GM18511 (cell line): ENCODE data around the gene MPZL1.

Experiments
- ATAC-seq: cut with Tn5 transposase; IDR thresholded peaks from one replicate; pipeline ENCODE4 v1.9.1; 2021; ENCODE audit warnings: mild to moderate bottlenecking, moderate library complexity; ENCODE audit not compliant: unreplicated experiment

The MPZL1 gene

GRCh38 chr1:167695147-167695546 is 26.6 kb upstream of the MPZL1 start:
- no peak for ATAC-seq

- ATAC-seq: no peak
Measured at GRCh38 chr1:167695756-167696561, 25.8 kb upstream of the MPZL1 start.

GRCh38 chr1:167697667-167698141 is 24.1 kb upstream of the MPZL1 start:
- no peak for ATAC-seq

- ATAC-seq: no peak
Measured at GRCh38 chr1:167698313-167698712, 23.5 kb upstream of the MPZL1 start.

- ATAC-seq: no peak
Measured at GRCh38 chr1:167701510-167701909, 20.3 kb upstream of the MPZL1 start.

GRCh38 chr1:167703557-167703956 is 18.2 kb upstream of the MPZL1 start:
- no peak for ATAC-seq

- ATAC-seq: no peak
Measured at GRCh38 chr1:167704715-167705114, 17.1 kb upstream of the MPZL1 start.

- ATAC-seq: no peak
Measured at GRCh38 chr1:167705250-167705649, 16.5 kb upstream of the MPZL1 start.

- no peak for ATAC-seq
Measured at GRCh38 chr1:167706363-167706762, 15.4 kb upstream of the MPZL1 start.

GRCh38 chr1:167706931-167707877 is 14.6 kb upstream of the MPZL1 start:
- peak; percentile 54 for ATAC-seq

- ATAC-seq: no peak
Measured at GRCh38 chr1:167707942-167708341, 13.8 kb upstream of the MPZL1 start.

- ATAC-seq: peak; percentile 46
Measured at GRCh38 chr1:167708940-167709389, 12.8 kb upstream of the MPZL1 start.

- ATAC-seq: no peak
Measured at GRCh38 chr1:167710836-167711235, 10.9 kb upstream of the MPZL1 start.

GRCh38 chr1:167711797-167712196 is 10.0 kb upstream of the MPZL1 start:
- ATAC-seq: no peak

GRCh38 chr1:167713330-167714081 is 8.3 kb upstream of the MPZL1 start:
- no peak for ATAC-seq

- ATAC-seq: peak; percentile 54
Measured at GRCh38 chr1:167714098-167714438, 7.7 kb upstream of the MPZL1 start.

- ATAC-seq: peak; percentile 60
Measured at GRCh38 chr1:167714439-167715156, 7.2 kb upstream of the MPZL1 start.

GRCh38 chr1:167715157-167715999 is 6.4 kb upstream of the MPZL1 start:
- peak; percentile 42 for ATAC-seq

GRCh38 chr1:167716000-167716271 is 5.8 kb upstream of the MPZL1 start:
- no peak for ATAC-seq

GRCh38 chr1:167717351-167717750 is 4.4 kb upstream of the MPZL1 start:
- no peak for ATAC-seq
